Chondrocyte (in vitro differentiated cells): ENCODE results near the gene RUNX2. TPM values are rescaled to one million over a fixed set of nuclear protein-coding genes. Genes with fewer than 3 reads are reported as not detected.

ENCODE experiments used
- DNase-seq: peaks from one replicate; pipeline ENCODE4 v3.0.0; 2021; ENCODE audit warnings: mixed read lengths, low spot score
- H3K27ac Mint-ChIP-seq: one replicate; pipeline ENCODE4 v1.8.0; 2021; ENCODE audit warnings: mild to moderate bottlenecking, moderate library complexity, mixed read lengths; ENCODE audit not compliant: unreplicated experiment
- H3K27me3 Mint-ChIP-seq: 2 replicates; pipeline ENCODE4 v1.8.0; 2021; ENCODE audit warnings: low read depth, mixed read lengths
- H3K36me3 Mint-ChIP-seq: 2 replicates; pipeline ENCODE4 v1.8.0; 2021; ENCODE audit warnings: low read depth, mixed read lengths
- H3K4me1 Mint-ChIP-seq: 2 replicates; pipeline ENCODE4 v1.8.0; 2021; ENCODE audit warnings: low read depth, mild to moderate bottlenecking, mixed read lengths
- H3K4me3 Mint-ChIP-seq: one replicate; pipeline ENCODE4 v1.8.0; 2021; ENCODE audit warnings: mild to moderate bottlenecking, moderate library complexity, mixed read lengths; ENCODE audit not compliant: unreplicated experiment
- H3K9me3 Mint-ChIP-seq: 2 replicates; pipeline ENCODE4 v1.8.0; 2021; ENCODE audit warnings: low read depth, mixed read lengths
- total RNA-seq: library from RNA; stranded (reverse); gene quantifications from 3 replicates; pipeline ENCODE4 v1.2.1, GENCODE V29; 2021
- TF ChIP-seq, protein P1 (sequence below): fragments of 200-600 bp; sonication (generic); IDR thresholded peaks from 2 replicates; pipeline ENCODE4 v1.5.0; 2021; ENCODE audit warnings: antibody characterized with exemption, mild to moderate bottlenecking, moderate library complexity

The RUNX2 gene
- total RNA-seq, 1 donor from 2014 or later, result 12.2 TPM

DNA sequence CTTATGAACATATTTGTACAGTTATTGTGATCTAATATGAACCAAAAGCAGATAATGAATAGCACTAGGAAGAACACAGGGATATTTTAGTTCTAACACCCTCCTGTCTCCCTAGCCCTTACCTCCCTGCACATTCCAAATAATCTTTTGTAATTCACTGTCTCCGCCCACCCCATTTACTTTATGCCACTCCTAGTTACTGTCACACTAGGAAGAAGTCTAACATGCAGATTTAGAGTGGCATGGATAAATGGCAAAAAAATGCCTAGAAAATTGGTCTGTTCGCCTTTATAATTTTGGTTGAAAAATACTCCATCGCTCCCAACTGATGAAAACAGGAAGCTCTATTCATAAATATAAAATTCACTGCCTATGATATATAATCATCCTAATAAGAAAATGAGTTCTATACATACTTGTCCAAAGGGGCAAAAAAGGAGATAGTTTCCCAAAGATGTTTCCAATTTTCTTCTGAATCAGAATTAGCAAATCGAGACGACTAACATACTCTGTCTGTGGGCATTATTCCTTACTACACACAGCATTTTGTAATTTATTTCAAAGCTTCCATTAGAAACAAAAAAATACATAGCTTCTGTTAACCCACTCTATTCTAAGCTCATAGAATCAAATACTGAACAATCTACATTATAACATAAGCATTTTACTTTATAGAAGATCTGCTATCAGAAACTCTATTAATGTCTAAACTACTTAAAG lies 1.3 kb upstream of the RUNX2 start:
- no peak overlapping the region for H3K27ac Mint-ChIP-seq
- no peaks in the 10 kb centered on the region for H3K9me3 Mint-ChIP-seq
- no peak for DNase-seq
- no peak overlapping the region for H3K4me3 Mint-ChIP-seq
- no peaks in the 10 kb centered on the region for H3K27me3 Mint-ChIP-seq
- H3K36me3 Mint-ChIP-seq, result no peaks in the 10 kb centered on the region
- peaks cover 30% of the 10 kb centered on the region for H3K4me1 Mint-ChIP-seq
- TF ChIP-seq, protein P1, sequence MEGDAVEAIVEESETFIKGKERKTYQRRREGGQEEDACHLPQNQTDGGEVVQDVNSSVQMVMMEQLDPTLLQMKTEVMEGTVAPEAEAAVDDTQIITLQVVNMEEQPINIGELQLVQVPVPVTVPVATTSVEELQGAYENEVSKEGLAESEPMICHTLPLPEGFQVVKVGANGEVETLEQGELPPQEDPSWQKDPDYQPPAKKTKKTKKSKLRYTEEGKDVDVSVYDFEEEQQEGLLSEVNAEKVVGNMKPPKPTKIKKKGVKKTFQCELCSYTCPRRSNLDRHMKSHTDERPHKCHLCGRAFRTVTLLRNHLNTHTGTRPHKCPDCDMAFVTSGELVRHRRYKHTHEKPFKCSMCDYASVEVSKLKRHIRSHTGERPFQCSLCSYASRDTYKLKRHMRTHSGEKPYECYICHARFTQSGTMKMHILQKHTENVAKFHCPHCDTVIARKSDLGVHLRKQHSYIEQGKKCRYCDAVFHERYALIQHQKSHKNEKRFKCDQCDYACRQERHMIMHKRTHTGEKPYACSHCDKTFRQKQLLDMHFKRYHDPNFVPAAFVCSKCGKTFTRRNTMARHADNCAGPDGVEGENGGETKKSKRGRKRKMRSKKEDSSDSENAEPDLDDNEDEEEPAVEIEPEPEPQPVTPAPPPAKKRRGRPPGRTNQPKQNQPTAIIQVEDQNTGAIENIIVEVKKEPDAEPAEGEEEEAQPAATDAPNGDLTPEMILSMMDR, result no peak

DNA sequence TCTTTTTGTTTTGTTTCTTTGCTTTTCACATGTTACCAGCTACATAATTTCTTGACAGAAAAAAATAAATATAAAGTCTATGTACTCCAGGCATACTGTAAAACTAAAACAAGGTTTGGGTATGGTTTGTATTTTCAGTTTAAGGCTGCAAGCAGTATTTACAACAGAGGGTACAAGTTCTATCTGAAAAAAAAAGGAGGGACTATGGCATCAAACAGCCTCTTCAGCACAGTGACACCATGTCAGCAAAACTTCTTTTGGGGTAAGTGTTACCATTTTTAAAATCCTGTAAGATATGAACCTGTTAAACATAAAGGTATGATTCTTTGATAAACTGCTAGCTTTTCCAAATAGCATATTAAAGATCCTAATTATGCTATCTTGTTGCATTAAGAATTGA lies 393 bp downstream of the RUNX2 start:
- Mint-ChIP-seq H3K27me3 (no peaks in the 10 kb centered on the region), H3K4me1 (peaks cover 30% of the 10 kb centered on the region), H3K27ac (peak overlapping the region; percentile 55), H3K36me3 (no peaks in the 10 kb centered on the region), H3K9me3 (no peaks in the 10 kb centered on the region), H3K4me3 (peak overlapping the region; percentile 3)
- DNase-seq, result no peak
- TF ChIP-seq, protein P1, result no peak

DNA sequence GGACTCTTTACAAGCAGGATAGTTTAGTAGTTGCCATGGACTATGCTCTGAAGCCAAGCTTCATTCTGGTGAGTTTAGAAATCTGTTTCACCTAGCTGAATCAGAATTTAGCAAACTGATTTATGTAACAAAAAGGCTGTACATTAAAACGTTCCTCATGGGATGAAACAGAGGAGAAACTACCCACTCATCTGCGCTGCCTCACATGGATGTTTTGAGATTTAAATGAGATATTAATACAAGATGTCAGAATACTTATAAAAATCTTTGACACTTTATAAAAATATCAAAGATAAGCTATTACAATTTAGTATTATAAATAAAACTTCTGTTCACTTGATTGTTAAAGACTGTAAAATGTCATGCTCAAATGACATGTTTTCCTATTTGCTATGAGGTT lies 16.8 kb downstream of the RUNX2 start:
- H3K27ac Mint-ChIP-seq, result no peak overlapping the region
- no peaks in the 10 kb centered on the region for H3K36me3 Mint-ChIP-seq
- TF ChIP-seq, protein P1, result no peak
- no peak for DNase-seq
- no peaks in the 10 kb centered on the region for H3K27me3 Mint-ChIP-seq
- H3K9me3 Mint-ChIP-seq, result no peaks in the 10 kb centered on the region
- H3K4me3 Mint-ChIP-seq, result no peak overlapping the region
- H3K4me1 Mint-ChIP-seq, result no peaks in the 10 kb centered on the region

DNA sequence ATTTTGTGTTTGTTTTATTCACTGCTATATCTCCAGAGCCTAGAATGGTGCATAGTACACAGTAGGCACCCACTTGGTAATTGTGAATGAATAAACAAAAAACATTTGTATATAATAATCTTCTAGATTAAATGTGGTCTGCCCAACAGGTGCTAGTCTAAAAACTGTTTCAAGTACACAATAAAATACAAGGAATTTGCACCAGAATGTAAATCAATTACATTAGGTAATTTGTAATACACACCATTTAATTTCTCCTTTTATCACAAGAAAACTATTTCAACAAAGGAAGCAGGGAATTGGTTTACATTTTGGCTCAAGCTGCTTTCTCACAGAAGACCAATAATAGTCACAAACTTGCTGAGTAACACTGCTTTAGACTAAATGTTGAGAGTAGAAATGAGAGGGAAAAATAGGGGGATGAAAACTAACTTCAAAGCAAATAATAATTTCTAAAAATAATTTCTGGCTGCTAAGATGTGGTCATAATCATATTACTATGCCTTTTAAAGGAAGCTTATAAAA lies 22.1 kb downstream of the RUNX2 start:
- H3K36me3 Mint-ChIP-seq, result no peaks in the 10 kb centered on the region
- no peak overlapping the region for H3K4me3 Mint-ChIP-seq
- TF ChIP-seq, protein P1, result no peak
- peak overlapping the region; percentile 39 for H3K27ac Mint-ChIP-seq
- H3K9me3 Mint-ChIP-seq, result no peaks in the 10 kb centered on the region
- no peaks in the 10 kb centered on the region for H3K27me3 Mint-ChIP-seq
- no peak for DNase-seq
- peaks cover 25% of the 10 kb centered on the region for H3K4me1 Mint-ChIP-seq

DNA sequence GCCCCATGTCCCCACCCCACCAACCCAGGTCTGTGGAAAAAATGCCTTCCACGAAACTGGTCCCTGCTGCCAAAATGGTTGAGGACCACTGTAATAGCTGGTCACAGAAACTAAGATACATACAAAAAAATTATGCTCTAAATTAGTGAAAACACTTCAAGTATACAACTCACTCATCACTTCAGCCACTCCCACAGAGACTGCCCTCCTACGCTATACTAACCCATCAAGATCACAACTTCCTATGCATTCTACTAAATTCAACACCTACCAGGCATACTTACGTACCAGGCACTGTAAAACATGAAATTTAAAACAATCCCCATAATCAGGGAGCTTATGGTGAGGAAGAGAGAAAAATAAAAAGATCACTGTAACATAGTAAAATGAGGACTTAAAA lies 22.9 kb downstream of the RUNX2 start:
- H3K4me1 Mint-ChIP-seq, result peaks cover 29% of the 10 kb centered on the region
- H3K9me3 Mint-ChIP-seq, result no peaks in the 10 kb centered on the region
- no peak for DNase-seq
- no peak overlapping the region for H3K27ac Mint-ChIP-seq
- H3K4me3 Mint-ChIP-seq, result no peak overlapping the region
- no peaks in the 10 kb centered on the region for H3K36me3 Mint-ChIP-seq
- no peaks in the 10 kb centered on the region for H3K27me3 Mint-ChIP-seq
- TF ChIP-seq, protein P1, result no peak
